ENCODE results near the gene GTF3A.

Gene GTF3A

GRCh38 chr13:27405546-27406134, 18.8 kb upstream of the GTF3A start:
- DNase-seq (ENCODE audit: low read depth), result no peak

GRCh38 chr13:27406178-27406939, 18.1 kb upstream of the GTF3A start:
- no peak for DNase-seq (ENCODE audit: low read depth)

- DNase-seq (ENCODE audit: low read depth), result no peak
These were observed 16.3 kb upstream of the GTF3A start for GRCh38 chr13:27408074-27408473.

GRCh38 chr13:27409013-27409412, 15.4 kb upstream of the GTF3A start:
- no peak for DNase-seq (ENCODE audit: low read depth)

- no peak for DNase-seq (ENCODE audit: low read depth)
These were observed 13.1 kb upstream of the GTF3A start for GRCh38 chr13:27411341-27411740.

GRCh38 chr13:27415116-27415515, 9.3 kb upstream of the GTF3A start:
- DNase-seq (ENCODE audit: low read depth), result no peak

GRCh38 chr13:27419328-27419727, 5.1 kb upstream of the GTF3A start:
- no peak for DNase-seq (ENCODE audit: low read depth)

- DNase-seq (ENCODE audit: low read depth), result no peak
These were observed 3.1 kb upstream of the GTF3A start for GRCh38 chr13:27421101-27421871.

- DNase-seq (ENCODE audit: low read depth), result no peak
These were observed 1.1 kb upstream of the GTF3A start for GRCh38 chr13:27423333-27423732.

- DNase-seq (ENCODE audit: low read depth), result no peak
These were observed 919 bp downstream of the GTF3A start for GRCh38 chr13:27425158-27425917.

GRCh38 chr13:27425918-27426630, 1.7 kb downstream of the GTF3A start:
- peak; percentile 60 for DNase-seq (ENCODE audit: low read depth)

- no peak for DNase-seq (ENCODE audit: low read depth)
These were observed 3.2 kb downstream of the GTF3A start for GRCh38 chr13:27427641-27428040.

- no peak for DNase-seq (ENCODE audit: low read depth)
These were observed 3.7 kb downstream of the GTF3A start for GRCh38 chr13:27428160-27428559.

- no peak for DNase-seq (ENCODE audit: low read depth)
These were observed 7.8 kb downstream of the GTF3A start for GRCh38 chr13:27432180-27432579.

GRCh38 chr13:27432611-27433210, 8.3 kb downstream of the GTF3A start:
- no peak for DNase-seq (ENCODE audit: low read depth)

- no peak for DNase-seq (ENCODE audit: low read depth)
These were observed 12.7 kb downstream of the GTF3A start for GRCh38 chr13:27437126-27437525.

GRCh38 chr13:27440408-27440807, 16.0 kb downstream of the GTF3A start:
- no peak for DNase-seq (ENCODE audit: low read depth)

- DNase-seq (ENCODE audit: low read depth), result no peak
These were observed 17.7 kb downstream of the GTF3A start for GRCh38 chr13:27442071-27442647.

GRCh38 chr13:27442797-27443196, 18.4 kb downstream of the GTF3A start:
- DNase-seq (ENCODE audit: low read depth), result no peak

- no peak for DNase-seq (ENCODE audit: low read depth)
These were observed 22.7 kb downstream of the GTF3A start for GRCh38 chr13:27446986-27447583.
